ENCODE measurements around the gene TMEM255B. TPM values are rescaled to one million over a fixed set of nuclear protein-coding genes. Genes with fewer than 3 reads are reported as not detected.
"Not testable (repeated sequence)": the region's sequence is repeated elsewhere in the genome, so short reads cannot be mapped to it uniquely, and the experiment has no call there.

Gene TMEM255B
- total RNA-seq, 6 donors from 2014 or later: 1.4 to 39.0 (median 13.8) TPM

- ATAC-seq (ENCODE audit: low FRiP score in 2 of 2) (peak; percentile 92 to 95), DNase-seq (peak; percentile 78 to 96)
- Histone ChIP-seq H3K27me3 (peaks cover 0 to 7% (median 0%) of the 10 kb centered on the region in 4 donors), H3K27ac (peak overlapping the region in 3 of 4 donors; percentile 33 to 70 (median 50)), H3K36me3 (no peaks in the 10 kb centered on the region), H3K4me3 (peak overlapping the region in 3 of 4 donors; percentile 37 to 60 (median 48)), H3K9me3 (no peaks in the 10 kb centered on the region), H3K4me1 (peaks cover 0 to 9% (median 6%) of the 10 kb centered on the region in 4 donors)
- 0 to 4% methylated on average over 1 to 21 of the region's 36 CpGs for WGBS, 2 donors
- TF ChIP-seq EP300 (IDR thresholded peaks at IDR 0.05): no peak
- peak; percentile 73 to 93 (median 91) for TF ChIP-seq CTCF (IDR thresholded peaks at IDR 0.05)
- TF ChIP-seq POLR2A (IDR thresholded peaks at IDR 0.05): peak in 1 of 4 donors; percentile 45
- TF ChIP-seq POLR2AphosphoS5 (IDR thresholded peaks at IDR 0.05): no peak
Observed at GRCh38 chr13:113724780-113725315, 34.2 kb upstream of the TMEM255B start.

- not testable (repeated sequence) for H3K4me1 ChIP-seq; H3K36me3 ChIP-seq; H3K27me3 ChIP-seq; H3K9me3 ChIP-seq; ATAC-seq (ENCODE audit: low FRiP score in 2 of 2)
- 0% methylated on average over 2 of the region's 75 CpGs; no CpG with 5 or more reads in 1 of the 2 donors for WGBS, 2 donors
- peak in 1 of 2 donors; percentile 93 for DNase-seq
- peak overlapping the region in 2 of 4 donors; percentile 50 to 70 for H3K27ac ChIP-seq
- peak overlapping the region in 3 of 4 donors; percentile 37 to 60 (median 48) for H3K4me3 ChIP-seq
Observed at GRCh38 chr13:113725329-113726105, 33.5 kb upstream of the TMEM255B start.

- not testable (repeated sequence) for H3K36me3 ChIP-seq; H3K4me1 ChIP-seq; ATAC-seq (ENCODE audit: low FRiP score in 2 of 2); H3K9me3 ChIP-seq; H3K27me3 ChIP-seq
- 77 to 96% methylated on average over 4 to 12 of the region's 54 CpGs for WGBS, 2 donors
- DNase-seq: peak in 1 of 2 donors; percentile 75
- peak overlapping the region in 3 of 4 donors; percentile 24 to 58 (median 49) for H3K27ac ChIP-seq
- H3K4me3 ChIP-seq: peak overlapping the region in 3 of 4 donors; percentile 23 to 37 (median 28)
Observed at GRCh38 chr13:113726106-113726821, 32.8 kb upstream of the TMEM255B start.

- no peak overlapping the region for H3K4me3 ChIP-seq
- H3K9me3 ChIP-seq: no peaks in the 10 kb centered on the region
- ATAC-seq (ENCODE audit: low FRiP score in 2 of 2) (no peak), DNase-seq (no peak)
- 82% methylated on average over 10 of the region's 10 CpGs; no CpG with 5 or more reads in 1 of the 2 donors for WGBS, 2 donors
- no peaks in the 10 kb centered on the region for H3K36me3 ChIP-seq
- peaks cover 0 to 9% (median 6%) of the 10 kb centered on the region in 4 donors for H3K4me1 ChIP-seq
- no peak overlapping the region for H3K27ac ChIP-seq
- TF ChIP-seq POLR2AphosphoS5 (IDR thresholded peaks at IDR 0.05) (no peak), CTCF (IDR thresholded peaks at IDR 0.05) (no peak), EP300 (IDR thresholded peaks at IDR 0.05) (no peak), POLR2A (IDR thresholded peaks at IDR 0.05) (no peak)
- peaks cover 0 to 8% (median 0%) of the 10 kb centered on the region in 4 donors for H3K27me3 ChIP-seq
Observed at GRCh38 chr13:113726961-113727411, 32.0 kb upstream of the TMEM255B start.

GRCh38 chr13:113728571-113729054, 30.4 kb upstream of the TMEM255B start:
- Histone ChIP-seq H3K4me3 (no peak overlapping the region), H3K27me3 (peaks cover 0 to 8% (median 0%) of the 10 kb centered on the region in 4 donors), H3K4me1 (peaks cover 0 to 9% (median 6%) of the 10 kb centered on the region in 4 donors), H3K9me3 (no peaks in the 10 kb centered on the region), H3K36me3 (no peaks in the 10 kb centered on the region), H3K27ac (no peak overlapping the region)
- WGBS, 2 donors: 92 to 94% methylated on average over 16 of the region's 16 CpGs
- no peak for TF ChIP-seq EP300 (IDR thresholded peaks at IDR 0.05)
- TF ChIP-seq POLR2A (IDR thresholded peaks at IDR 0.05): no peak
- TF ChIP-seq CTCF (IDR thresholded peaks at IDR 0.05): no peak
- no peak for TF ChIP-seq POLR2AphosphoS5 (IDR thresholded peaks at IDR 0.05)
- ATAC-seq (ENCODE audit: low FRiP score in 2 of 2): no peak
- no peak for DNase-seq

Data from upper lobe of left lung (tissue), 6 donors.